Panc1 (cell line): ENCODE results near the gene WDR83. TPM values are rescaled to one million over a fixed set of nuclear protein-coding genes. Genes with fewer than 3 reads are reported as not detected.

Experiments
- ATAC-seq: fragments of 200-7000 bp; cut with Tn5 transposase; 2 replicates; pipeline ENCODE4 v1.9.1; 2020; ENCODE audit warnings: mild to moderate bottlenecking, moderate library complexity
- BruUV-seq: library from RNA; stranded (reverse); fragments of 400-500 nt; replicated peaks from 2 replicates; lab custom pipeline; 2021; lab: Mats Ljungman, UMichigan
- CTCF ChIA-PET: fragments of 300-600 bp; sonication (Branson Sonifier 250); formaldehyde crosslinking; loops from one replicate; lab custom pipeline; 2022; ENCODE audit warnings: antibody characterized with exemption; lab: Charles Lee
- POLR2A ChIA-PET: fragments of 300-600 bp; sonication (Branson Sonifier 250); formaldehyde crosslinking; loops from one replicate; lab custom pipeline; 2022; ENCODE audit warnings: antibody characterized with exemption; lab: Charles Lee
- DNase-seq: peaks from one replicate; pipeline ENCODE4 v3.0.0-alpha.2; 2010; ENCODE audit warnings: low read depth, low spot score
- H3K27ac ChIP-seq: 2 replicates; pipeline ENCODE4 v1.5.1; 2011; ENCODE audit warnings: mild to moderate bottlenecking, low read length, inconsistent platforms
- H3K27me3 ChIP-seq: fragments of 200-500 bp; sonication (Bioruptor generic); 2 replicates; pipeline ENCODE4 v1.6.0; 2014; ENCODE audit warnings: low read length, inconsistent platforms; ENCODE audit not compliant: control insufficient read depth, insufficient read depth
- H3K36me3 ChIP-seq: fragments of 200-500 bp; sonication (Bioruptor generic); 2 replicates; pipeline ENCODE4 v1.5.1; 2014; ENCODE audit warnings: inconsistent platforms, mild to moderate bottlenecking, low read length, moderate library complexity; ENCODE audit not compliant: control insufficient read depth, insufficient read depth
- H3K4me1 ChIP-seq: 2 replicates; pipeline ENCODE4 v1.5.1; 2011; ENCODE audit warnings: inconsistent platforms, mild to moderate bottlenecking, low read length, moderate library complexity; ENCODE audit not compliant: control insufficient read depth, insufficient read depth
- H3K4me3 ChIP-seq, 2 experiments: 2 replicates each; pipeline ENCODE4 v1.5.1; 2011 to 2012; ENCODE audit warnings: low read depth in 2 of 2, low read length in 2 of 2, mild to moderate bottlenecking in 2 of 2, inconsistent platforms in 1 of 2, moderate library complexity in 1 of 2
- H3K9me3 ChIP-seq: fragments of 200-500 bp; sonication (Bioruptor generic); 2 replicates; pipeline ENCODE4 v1.5.1; 2014; ENCODE audit warnings: low read depth, mild to moderate bottlenecking, inconsistent platforms, low read length, moderate library complexity; ENCODE audit not compliant: control insufficient read depth, insufficient read depth
- POLR2AphosphoS5 ChIP-seq: IDR thresholded peaks from 2 replicates; pipeline ENCODE4 v1.6.1; 2012; ENCODE audit warnings: mild to moderate bottlenecking, low read depth, low read length, moderate library complexity
- SIN3A ChIP-seq: IDR thresholded peaks from 2 replicates; pipeline ENCODE4 v1.6.1; 2012; ENCODE audit warnings: low read depth, mild to moderate bottlenecking, low read length, moderate library complexity, borderline replicate concordance; ENCODE audit not compliant: insufficient read depth
- TCF7L2 ChIP-seq: IDR thresholded peaks from 2 replicates; pipeline ENCODE4 v1.6.1; 2011; ENCODE audit warnings: mild to moderate bottlenecking, low read depth, low read length, inconsistent platforms
- in situ Hi-C: cut with HindIII; loops from 2 replicates; pipeline ENCODE4 v1.10.0; 2016; ENCODE audit warnings: low sequenced_read_pairs, low pct_unique_long_range_greater_than_20kb
- intact Hi-C: fragments of 100-400 bp; cut with micrococcal nuclease; formaldehyde crosslinking; loops from one replicate; pipeline ENCODE4 v1.10.0; 2022; ENCODE audit not compliant: unreplicated experiment
- total RNA-seq: library from RNA; stranded (reverse); gene quantifications from one replicate; pipeline ENCODE4 v1.2.1, GENCODE V29; 2021; ENCODE audit not compliant: unreplicated experiment
- TF ChIP-seq, protein P1 (sequence below), 2 experiments: IDR thresholded peaks; 2 replicates each; pipeline ENCODE4 v1.6.1; 2011 to 2012; ENCODE audit warnings: low read depth in 2 of 2, control low read depth in 1 of 2, low read length in 1 of 2, mild to moderate bottlenecking in 1 of 2, moderate library complexity in 1 of 2; ENCODE audit not compliant: insufficient read depth in 1 of 2
- TF ChIP-seq, protein P2 (sequence below): fragments of 450-650 bp; IDR thresholded peaks from 2 replicates; pipeline ENCODE4 v1.5.1; 2017; ENCODE audit warnings: mild to moderate bottlenecking

Gene WDR83
- total RNA-seq, 1 experiment from 2014 or later, result 10.8 TPM

DNA sequence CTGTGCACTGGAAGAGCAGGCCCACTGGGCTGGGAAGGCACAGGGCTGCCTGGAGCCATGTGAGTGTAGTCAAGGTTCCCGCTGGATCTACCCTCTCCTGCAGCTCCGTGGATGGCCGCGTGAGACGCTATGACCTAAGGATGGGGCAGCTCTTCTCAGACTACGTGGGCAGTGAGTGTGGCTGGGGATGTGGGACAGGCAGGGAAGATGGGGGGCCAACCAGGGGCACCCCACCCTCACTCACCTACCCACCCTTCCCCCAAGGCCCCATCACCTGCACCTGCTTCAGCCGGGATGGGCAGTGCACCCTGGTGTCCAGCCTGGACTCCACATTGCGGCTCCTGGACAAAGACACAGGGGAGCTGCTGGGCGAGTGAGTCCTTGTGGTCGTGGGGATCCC, 6.1 kb downstream of the WDR83 start:
- no peak overlapping the region for H3K4me3 ChIP-seq
- no peaks in the 10 kb centered on the region for H3K27me3 ChIP-seq
- H3K4me1 ChIP-seq, result no peaks in the 10 kb centered on the region; the same call in 1 of the 2 replicates
- intact Hi-C loops (loop anchor here (10.0 kb wide), 1 partner anchor 108 kb away; no protein-coding TSS in a partner anchor), in situ Hi-C loops (no loop called here)
- no TSS peak for BruUV-seq
- H3K9me3 ChIP-seq, result no peaks in the 10 kb centered on the region
- ATAC-seq (no peak), DNase-seq (no peak)
- H3K36me3 ChIP-seq, result peaks cover 3% of the 10 kb centered on the region; the same call in 1 of the 2 replicates
- ChIA-PET CTCF (interaction anchor here (0.6 to 0.8 kb wide), 2 partner anchors 34 to 614 kb away, joined by 3 to 6 read pairs; no protein-coding TSS in a partner anchor), POLR2A (no interaction called here)
- H3K27ac ChIP-seq, result no peak overlapping the region
- TF ChIP-seq, protein P1, sequence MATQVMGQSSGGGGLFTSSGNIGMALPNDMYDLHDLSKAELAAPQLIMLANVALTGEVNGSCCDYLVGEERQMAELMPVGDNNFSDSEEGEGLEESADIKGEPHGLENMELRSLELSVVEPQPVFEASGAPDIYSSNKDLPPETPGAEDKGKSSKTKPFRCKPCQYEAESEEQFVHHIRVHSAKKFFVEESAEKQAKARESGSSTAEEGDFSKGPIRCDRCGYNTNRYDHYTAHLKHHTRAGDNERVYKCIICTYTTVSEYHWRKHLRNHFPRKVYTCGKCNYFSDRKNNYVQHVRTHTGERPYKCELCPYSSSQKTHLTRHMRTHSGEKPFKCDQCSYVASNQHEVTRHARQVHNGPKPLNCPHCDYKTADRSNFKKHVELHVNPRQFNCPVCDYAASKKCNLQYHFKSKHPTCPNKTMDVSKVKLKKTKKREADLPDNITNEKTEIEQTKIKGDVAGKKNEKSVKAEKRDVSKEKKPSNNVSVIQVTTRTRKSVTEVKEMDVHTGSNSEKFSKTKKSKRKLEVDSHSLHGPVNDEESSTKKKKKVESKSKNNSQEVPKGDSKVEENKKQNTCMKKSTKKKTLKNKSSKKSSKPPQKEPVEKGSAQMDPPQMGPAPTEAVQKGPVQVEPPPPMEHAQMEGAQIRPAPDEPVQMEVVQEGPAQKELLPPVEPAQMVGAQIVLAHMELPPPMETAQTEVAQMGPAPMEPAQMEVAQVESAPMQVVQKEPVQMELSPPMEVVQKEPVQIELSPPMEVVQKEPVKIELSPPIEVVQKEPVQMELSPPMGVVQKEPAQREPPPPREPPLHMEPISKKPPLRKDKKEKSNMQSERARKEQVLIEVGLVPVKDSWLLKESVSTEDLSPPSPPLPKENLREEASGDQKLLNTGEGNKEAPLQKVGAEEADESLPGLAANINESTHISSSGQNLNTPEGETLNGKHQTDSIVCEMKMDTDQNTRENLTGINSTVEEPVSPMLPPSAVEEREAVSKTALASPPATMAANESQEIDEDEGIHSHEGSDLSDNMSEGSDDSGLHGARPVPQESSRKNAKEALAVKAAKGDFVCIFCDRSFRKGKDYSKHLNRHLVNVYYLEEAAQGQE (IDR thresholded peaks at IDR 0.05; ENCODE audit: insufficient read depth in 1 of 2, low read depth in 2 of 2, low read length in 1 of 2), result no peak
- TF ChIP-seq TCF7L2 (no peak), SIN3A (no peak), POLR2AphosphoS5 (no peak)
- TF ChIP-seq, protein P2, sequence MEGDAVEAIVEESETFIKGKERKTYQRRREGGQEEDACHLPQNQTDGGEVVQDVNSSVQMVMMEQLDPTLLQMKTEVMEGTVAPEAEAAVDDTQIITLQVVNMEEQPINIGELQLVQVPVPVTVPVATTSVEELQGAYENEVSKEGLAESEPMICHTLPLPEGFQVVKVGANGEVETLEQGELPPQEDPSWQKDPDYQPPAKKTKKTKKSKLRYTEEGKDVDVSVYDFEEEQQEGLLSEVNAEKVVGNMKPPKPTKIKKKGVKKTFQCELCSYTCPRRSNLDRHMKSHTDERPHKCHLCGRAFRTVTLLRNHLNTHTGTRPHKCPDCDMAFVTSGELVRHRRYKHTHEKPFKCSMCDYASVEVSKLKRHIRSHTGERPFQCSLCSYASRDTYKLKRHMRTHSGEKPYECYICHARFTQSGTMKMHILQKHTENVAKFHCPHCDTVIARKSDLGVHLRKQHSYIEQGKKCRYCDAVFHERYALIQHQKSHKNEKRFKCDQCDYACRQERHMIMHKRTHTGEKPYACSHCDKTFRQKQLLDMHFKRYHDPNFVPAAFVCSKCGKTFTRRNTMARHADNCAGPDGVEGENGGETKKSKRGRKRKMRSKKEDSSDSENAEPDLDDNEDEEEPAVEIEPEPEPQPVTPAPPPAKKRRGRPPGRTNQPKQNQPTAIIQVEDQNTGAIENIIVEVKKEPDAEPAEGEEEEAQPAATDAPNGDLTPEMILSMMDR, result no peak

DNA sequence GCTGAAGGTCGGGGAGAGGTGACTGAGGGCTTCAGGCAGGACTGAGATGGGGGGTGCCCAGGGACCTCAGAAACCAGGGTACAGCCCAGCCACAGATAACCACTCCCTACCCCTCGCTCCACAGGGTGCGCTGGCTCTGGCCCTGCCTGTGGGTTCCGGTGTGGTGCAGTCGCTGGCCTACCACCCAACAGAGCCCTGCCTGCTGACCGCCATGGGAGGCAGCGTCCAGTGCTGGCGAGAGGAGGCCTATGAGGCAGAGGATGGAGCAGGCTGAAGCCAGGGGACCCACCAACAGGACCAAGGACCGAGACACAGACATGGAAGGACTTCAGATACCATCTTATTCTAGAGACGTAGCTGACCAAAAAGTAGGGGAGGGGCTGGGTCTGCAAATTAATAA, 8.8 kb downstream of the WDR83 start:
- peaks cover 4% of the 10 kb centered on the region; the same call in 1 of the 2 replicates for H3K36me3 ChIP-seq
- H3K4me1 ChIP-seq, result no peaks in the 10 kb centered on the region
- intact Hi-C loops, result loop anchor here (10.0 kb wide), 1 partner anchor 111 kb away; no protein-coding TSS in a partner anchor
- ChIA-PET CTCF (no interaction called here), POLR2A (no interaction called here)
- ATAC-seq (no peak), DNase-seq (no peak)
- no peaks in the 10 kb centered on the region for H3K9me3 ChIP-seq
- TF ChIP-seq, protein P2, result no peak
- TF ChIP-seq TCF7L2 (no peak), SIN3A (no peak), POLR2AphosphoS5 (no peak)
- TF ChIP-seq, protein P1 (IDR thresholded peaks at IDR 0.05; ENCODE audit: insufficient read depth in 1 of 2, low read depth in 2 of 2, low read length in 1 of 2), result no peak
- in situ Hi-C loops, result no loop called here
- H3K4me3 ChIP-seq, result no peak overlapping the region
- no peaks in the 10 kb centered on the region for H3K27me3 ChIP-seq
- H3K27ac ChIP-seq, result no peak overlapping the region
- no TSS peak for BruUV-seq
